OCI-M1 (cell line): ENCODE measurements around the gene PXDC1.

ENCODE experiments used
- DNase-seq: peaks from one replicate; lab custom pipeline; 2025; lab: John Stamatoyannopoulos, UW

PXDC1 gene

GRCh38 chr6:3746696-3747095, 4.8 kb downstream of the PXDC1 start:
- DNase-seq = no peak

GRCh38 chr6:3746119-3746691, 5.3 kb downstream of the PXDC1 start:
- DNase-seq = no peak

- DNase-seq = no peak
Measured at GRCh38 chr6:3745566-3746118, 5.9 kb downstream of the PXDC1 start.

GRCh38 chr6:3744901-3745470, 6.5 kb downstream of the PXDC1 start:
- DNase-seq = no peak

- no peak for DNase-seq
Measured at GRCh38 chr6:3744211-3744900, 7.2 kb downstream of the PXDC1 start.

- DNase-seq = no peak
Measured at GRCh38 chr6:3743541-3743940, 8.0 kb downstream of the PXDC1 start.

- peak; percentile 92 for DNase-seq
Measured at GRCh38 chr6:3742426-3743344, 8.8 kb downstream of the PXDC1 start.

GRCh38 chr6:3742076-3742425, 9.5 kb downstream of the PXDC1 start:
- peak; percentile 41 for DNase-seq

- DNase-seq = no peak
Measured at GRCh38 chr6:3741477-3741871, 10.0 kb downstream of the PXDC1 start.

- DNase-seq = no peak
Measured at GRCh38 chr6:3740551-3741476, 10.7 kb downstream of the PXDC1 start.

GRCh38 chr6:3739311-3739897, 12.1 kb downstream of the PXDC1 start:
- DNase-seq = no peak

- peak; percentile 62 for DNase-seq
Measured at GRCh38 chr6:3738381-3739131, 13.0 kb downstream of the PXDC1 start.

- no peak for DNase-seq
Measured at GRCh38 chr6:3737831-3738210, 13.7 kb downstream of the PXDC1 start.

- no peak for DNase-seq
Measured at GRCh38 chr6:3737149-3737830, 14.2 kb downstream of the PXDC1 start.

- DNase-seq = no peak
Measured at GRCh38 chr6:3735029-3735605, 16.4 kb downstream of the PXDC1 start.

GRCh38 chr6:3734023-3734422, 17.5 kb downstream of the PXDC1 start:
- no peak for DNase-seq

- DNase-seq = no peak
Measured at GRCh38 chr6:3733321-3733925, 18.1 kb downstream of the PXDC1 start.

GRCh38 chr6:3732345-3733141, 19.0 kb downstream of the PXDC1 start:
- peak; percentile 84 for DNase-seq
